GM12878 (cell line): ENCODE results near the gene AMPD3. TPM values are rescaled to one million over a fixed set of nuclear protein-coding genes. Genes with fewer than 3 reads are reported as not detected.

Experiments
- ATAC-seq: fragments of 200-7000 bp; cut with Tn5 transposase; 3 replicates; pipeline ENCODE4 v1.9.1; 2020; ENCODE audit warnings: mild to moderate bottlenecking, moderate library complexity
- BruUV-seq: library from RNA; stranded (reverse); fragments of 400-500 nt; replicated peaks from 2 replicates; lab custom pipeline; 2021; lab: Mats Ljungman, UMichigan
- CTCF ChIA-PET: fragments of 300-600 bp; sonication (Branson Sonifier 250); formaldehyde crosslinking; extraction: SDS; loops from one replicate; lab custom pipeline; 2021; ENCODE audit warnings: inconsistent platforms; lab: Yijun Ruan, JAX
- POLR2A ChIA-PET: fragments of 350-600 bp; formaldehyde crosslinking; extraction: SDS; loops from one replicate; lab custom pipeline; 2021; ENCODE audit warnings: inconsistent platforms; lab: Charles Lee
- RAD21 ChIA-PET: fragments of 300-600 bp; sonication (Branson Sonifier 250); formaldehyde crosslinking; loops from one replicate; lab custom pipeline; 2023; ENCODE audit warnings: antibody characterized with exemption; ENCODE audit not compliant: unreplicated experiment; lab: Charles Lee
- SMC1A ChIA-PET: fragments of 300-600 bp; sonication (Branson Sonifier 250); formaldehyde crosslinking; loops from one replicate; lab custom pipeline; 2023; ENCODE audit not compliant: unreplicated experiment, uncharacterized antibody; lab: Charles Lee
- DNase-seq: peaks from one replicate; pipeline ENCODE4 v3.0.0-alpha.2; 2011; ENCODE audit warnings: low read depth, low spot score
- FAIRE-seq: peaks from 3 replicates; lab custom pipeline; 2011; peaks lifted over from hg19 to GRCh38; lab: Jason Lieb, UNC
- H2AFZ ChIP-seq: 2 replicates; pipeline ENCODE4 v1.6.0; 2011; ENCODE audit warnings: low read depth, low read length, control low read depth; ENCODE audit not compliant: control insufficient read depth
- H3K27ac ChIP-seq: 2 replicates; pipeline ENCODE4 v1.5.1; 2011; ENCODE audit warnings: control low read depth; ENCODE audit not compliant: control insufficient read depth, insufficient read depth
- H3K27me3 ChIP-seq, 2 experiments: replicated peaks in 1 of 2; 2 replicates each; pipeline versions ENCODE4 v1.6.0 to v1.6.1; 2011; ENCODE audit warnings: low read length in 1 of 2; ENCODE audit not compliant: control insufficient read depth in 2 of 2, insufficient read depth in 2 of 2
- H3K36me3 ChIP-seq, 2 experiments: 2 replicates each; pipeline ENCODE4 v1.5.1; 2011; ENCODE audit warnings: low read length in 1 of 2; ENCODE audit not compliant: control insufficient read depth in 2 of 2, insufficient read depth in 2 of 2
- H3K4me1 ChIP-seq: 2 replicates; pipeline ENCODE4 v1.6.1; 2011; ENCODE audit warnings: mild to moderate bottlenecking, low read length, moderate library complexity, mixed read lengths; ENCODE audit not compliant: control insufficient read depth, insufficient read depth
- H3K4me2 ChIP-seq: 2 replicates; pipeline ENCODE4 v1.6.0; 2011; ENCODE audit warnings: control low read depth; ENCODE audit not compliant: control insufficient read depth, insufficient read depth
- H3K4me3 ChIP-seq: fragments of 200-600 bp; sonication (generic); 2 replicates; pipeline ENCODE4 v1.5.1; 2016
- H3K79me2 ChIP-seq: 2 replicates; pipeline ENCODE4 v1.6.0; 2011; ENCODE audit warnings: low read length; ENCODE audit not compliant: control insufficient read depth, insufficient read depth
- H3K9ac ChIP-seq: 2 replicates; pipeline ENCODE4 v1.8.0; 2011; ENCODE audit warnings: low read length, control low read depth, mixed read lengths; ENCODE audit not compliant: control insufficient read depth, insufficient read depth
- H3K9me3 ChIP-seq: replicated peaks from 3 replicates; pipeline ENCODE4 v1.5.1; 2011; ENCODE audit warnings: mild to moderate bottlenecking, low read length; ENCODE audit not compliant: control insufficient read depth, insufficient read depth
- H4K20me1 ChIP-seq: 2 replicates; pipeline ENCODE4 v1.6.0; 2011; ENCODE audit not compliant: control insufficient read depth, insufficient read depth
- BACH1 ChIP-seq: fragments of 450-650 bp; IDR thresholded peaks from 2 replicates; pipeline ENCODE4 v1.6.1; 2017; ENCODE audit warnings: mild to moderate bottlenecking, borderline replicate concordance
- CBX3 ChIP-seq: fragments of 200-600 bp; sonication (generic); IDR thresholded peaks from 2 replicates; pipeline ENCODE4 v1.6.1; 2016; ENCODE audit warnings: low read depth, borderline replicate concordance
- CREM ChIP-seq: IDR thresholded peaks from 2 replicates; pipeline ENCODE4 v1.6.1; 2014; ENCODE audit warnings: antibody characterized with exemption, low read depth
- EED ChIP-seq: sonication (generic); IDR thresholded peaks from 2 replicates; pipeline ENCODE4 v1.6.1; 2016; ENCODE audit warnings: antibody characterized with exemption, low read depth
- HDGF ChIP-seq: fragments of 450-650 bp; IDR thresholded peaks from 2 replicates; pipeline ENCODE4 v1.6.1; 2016; ENCODE audit warnings: antibody characterized with exemption
- KLF5 ChIP-seq: fragments of 450-650 bp; IDR thresholded peaks from 2 replicates; pipeline ENCODE4 v1.6.1; 2014; ENCODE audit warnings: mild to moderate bottlenecking; ENCODE audit not compliant: partially characterized antibody
- LARP7 ChIP-seq: fragments of 450-650 bp; IDR thresholded peaks from 2 replicates; pipeline ENCODE4 v1.6.1; 2017; ENCODE audit warnings: mild to moderate bottlenecking
- MTA2 ChIP-seq: fragments of 450-650 bp; IDR thresholded peaks from 2 replicates; pipeline ENCODE4 v1.6.1; 2016; ENCODE audit warnings: low read depth, mild to moderate bottlenecking, moderate library complexity
- NR2F1 ChIP-seq: fragments of 450-650 bp; conservative IDR thresholded peaks from 2 replicates; pipeline ENCODE4 v1.6.1; 2017; ENCODE audit warnings: mild to moderate bottlenecking
- RCOR1 ChIP-seq: conservative IDR thresholded peaks from 2 replicates; pipeline ENCODE4 v1.6.1; 2012; ENCODE audit warnings: low read depth, low read length, improper control_type of control experiment
- SIX5 ChIP-seq: IDR thresholded peaks from 2 replicates; pipeline ENCODE4 v1.6.1; 2011; ENCODE audit warnings: mild to moderate bottlenecking, low read depth, low read length, moderate library complexity; ENCODE audit not compliant: severe bottlenecking
- SPI1 ChIP-seq: IDR thresholded peaks from 2 replicates; pipeline ENCODE4 v1.6.1; 2011; ENCODE audit warnings: low read depth, mild to moderate bottlenecking, low read length, moderate library complexity, borderline replicate concordance; ENCODE audit not compliant: insufficient read depth
- TCF12 ChIP-seq: IDR thresholded peaks from 2 replicates; pipeline ENCODE4 v1.6.1; 2011; ENCODE audit warnings: low read depth, mild to moderate bottlenecking, low read length
- TCF7 ChIP-seq: IDR thresholded peaks from 2 replicates; pipeline ENCODE4 v1.6.1; 2014; ENCODE audit warnings: antibody characterized with exemption, borderline replicate concordance
- ZBTB11 ChIP-seq: fragments of 450-650 bp; formaldehyde crosslinking; IDR thresholded peaks from 2 replicates; pipeline ENCODE4 v1.5.0; 2022; ENCODE audit warnings: mild to moderate bottlenecking, missing genetic modification characterization
- ZNF687 ChIP-seq: fragments of 450-650 bp; IDR thresholded peaks from 2 replicates; pipeline ENCODE4 v1.6.1; 2017; ENCODE audit warnings: mild to moderate bottlenecking, moderate library complexity
- WGBS: methylation state at CpG from one replicate; pipeline ENCODE4 v1.1.6; 2016; ENCODE audit warnings: low lambda C conversion rate; ENCODE audit not compliant: insufficient replicate concordance, insufficient coverage; ENCODE audit errors: missing lambda C conversion rate; 5-methylcytosine and 5-hydroxymethylcytosine counted together
- in situ Hi-C: fragments of 300-500 bp; cut with MboI; formaldehyde crosslinking; loops from 9 replicates; pipeline ENCODE4 v1.14.3; 2018; ENCODE audit warnings: mixed read lengths
- intact Hi-C: fragments of 100-400 bp; cut with micrococcal nuclease; formaldehyde crosslinking; loops from one replicate; pipeline ENCODE4 v1.14.2; 2022; ENCODE audit not compliant: unreplicated experiment
- polyA plus RNA-seq, 11 experiments: library from polyadenylated mRNA; depleted of rRNA in 4 of 11; unstranded in 6 of 11; stranded (reverse) in 5 of 11; fragments of >200 nt; fragmentation: Nextera tagmentation in 4 of 11; fragmentation: Illumina TruSeq in 1 of 11; extraction: Ambion mirVana in 4 of 11; extraction: Trizol in 1 of 11; gene quantifications; 1 replicate in 1 of 11; 2 replicates in 10 of 11; pipeline versions ENCODE4 v1.2.1 to v1.2.3, GENCODE V29; 2011 to 2016; ENCODE audit warnings: inconsistent platforms in 2 of 11, missing spikeins in 2 of 11, low read depth in 1 of 11
- total RNA-seq, 4 experiments: library from RNA; depleted of rRNA in 3 of 4; stranded (reverse); fragments of >200 nt in 3 of 4; fragmentation: Illumina TruSeq in 1 of 4; extraction: Trizol in 1 of 4; gene quantifications; 2 replicates each; pipeline versions ENCODE4 v1.2.1 to v1.2.3, GENCODE V29; 2013 to 2021

Gene AMPD3
- total and polyA plus RNA-seq, 10 of the 15 experiments (the other 5 are each of a cell fraction or from before 2014, with no cell fraction given), result 5.6 to 28.6 (median 15.9) TPM

GRCh38 chr11:10488934-10489691 lies 34.0 kb downstream of the AMPD3 start:
- FAIRE-seq, result peak; percentile 13
- Histone ChIP-seq H3K4me2 (no peak overlapping the region), H3K4me3 (no peak overlapping the region), H3K27me3 (no peaks in the 10 kb centered on the region), H3K36me3 (peaks cover 0 to 5% of the 10 kb centered on the region in 2 experiments; a peak in 3 of 4 replicates), H3K9me3 (no peaks in the 10 kb centered on the region; the same call in 2 of the 3 replicates), H3K79me2 (no peaks in the 10 kb centered on the region), H4K20me1 (no peaks in the 10 kb centered on the region), H3K9ac (no peak overlapping the region), H3K4me1 (peaks cover 14% of the 10 kb centered on the region), H3K27ac (no peak overlapping the region), H2AFZ (no peak overlapping the region)
- CTCF ChIA-PET, result interaction anchor here (0.6 to 2.7 kb wide), 17 partner anchors 10 to 1891 kb away, joined by 3 to 9 read pairs (median 4); partner anchors contain the start of genes AMPD3 and RNF141
- RAD21 ChIA-PET, result interaction anchor here (1.0 to 4.7 kb wide), 11 partner anchors 28 to 75 kb away, joined by 3 to 63 read pairs (median 6); partner anchors contain the start of gene AMPD3
- POLR2A ChIA-PET, result interaction anchor here (0.6 to 2.3 kb wide), 6 partner anchors 19 to 320 kb away, joined by 3 to 12 read pairs (median 4); partner anchors contain the start of genes AMPD3, EIF4G2 and RNF141
- BruUV-seq, result no TSS peak
- intact Hi-C loops (loop anchor here (2.0 kb wide), 1 partner anchor 30 kb away; no protein-coding TSS in a partner anchor), in situ Hi-C loops (no loop called here)
- SMC1A ChIA-PET, result interaction anchor here (0.7 to 4.2 kb wide), 14 partner anchors 9 to 75 kb away, joined by 3 to 42 read pairs (median 5); partner anchors contain the start of genes AMPD3 and RNF141
- peak; percentile 63 for DNase-seq
- peak; percentile 90 for ATAC-seq
- 24% methylated on average over 11 of the region's 11 CpGs for WGBS
- TF ChIP-seq TCF7 (no peak), CREM (peak; percentile 28; the same call in 1 of the 2 replicates), BACH1 (no peak), LARP7 (0 out of 2 replicates have a peak, but pooled peaks have one; percentile 39), EED (peak; percentile 61; the same call in 1 of the 2 replicates), ZBTB11 (no peak), TCF12 (peak; percentile 61; the same call in 1 of the 2 replicates), RCOR1 (0 out of 2 replicates have a peak, but pooled peaks have one; percentile 38), NR2F1 (0 out of 2 replicates have a peak, but pooled peaks have one; percentile 16), HDGF (no peak), SIX5 (no peak), ZNF687 (peak; percentile 87), KLF5 (no peak), MTA2 (peak; percentile 65; the same call in 1 of the 2 replicates), CBX3 (no peak), SPI1 (peak; percentile 83)
